Fibroblast of lung (primary cell): ENCODE data around the gene KRT3. TPM values are rescaled to one million over a fixed set of nuclear protein-coding genes. Genes with fewer than 3 reads are reported as not detected.

ENCODE experiments used
- DNase-seq, 2 donors: peaks; one replicate each; pipeline versions ENCODE4 v3.0.0 to v3.0.0-alpha.2; 2010; ENCODE audit warnings: low read depth in 2 of 2
- H2AFZ ChIP-seq: 2 replicates; pipeline ENCODE4 v1.5.1; 2012; ENCODE audit warnings: low read length, control low read depth, inconsistent platforms
- H3K27ac ChIP-seq: 2 replicates; pipeline ENCODE4 v1.5.1; 2011; ENCODE audit warnings: low read length, control low read depth; ENCODE audit not compliant: insufficient read depth
- H3K27me3 ChIP-seq: 2 replicates; pipeline ENCODE4 v1.5.1; 2011; ENCODE audit warnings: mild to moderate bottlenecking, low read length; ENCODE audit not compliant: control insufficient read depth, insufficient read depth
- H3K36me3 ChIP-seq: 2 replicates; pipeline ENCODE4 v1.5.1; 2011; ENCODE audit warnings: low read length; ENCODE audit not compliant: control insufficient read depth, insufficient read depth
- H3K4me1 ChIP-seq: 2 replicates; pipeline ENCODE4 v1.5.1; 2011; ENCODE audit warnings: low read length; ENCODE audit not compliant: control insufficient read depth, insufficient read depth; ENCODE audit errors: extremely low read depth
- H3K4me2 ChIP-seq: 2 replicates; pipeline ENCODE4 v1.5.1; 2011; ENCODE audit warnings: low read length, control low read depth; ENCODE audit not compliant: insufficient read depth; ENCODE audit errors: extremely low read depth
- H3K4me3 ChIP-seq, 4 experiments: fragments of 200-600 bp in 1 of 4; sonication (generic) in 1 of 4; replicated peaks in 1 of 4; 2 replicates each; pipeline ENCODE4 v1.5.1; 2011 to 2016; ENCODE audit warnings: low read length in 4 of 4, low read depth in 3 of 4, mild to moderate bottlenecking in 3 of 4, control low read depth in 2 of 4, inconsistent platforms in 1 of 4, mixed read lengths in 1 of 4; ENCODE audit not compliant: insufficient read depth in 1 of 4; ENCODE audit errors: control extremely low read depth in 1 of 4
- H3K79me2 ChIP-seq: 2 replicates; pipeline ENCODE4 v1.5.1; 2012; ENCODE audit warnings: mild to moderate bottlenecking, low read length, inconsistent platforms; ENCODE audit not compliant: control insufficient read depth, insufficient read depth
- H3K9ac ChIP-seq: 2 replicates; pipeline ENCODE4 v1.5.1; 2011; ENCODE audit warnings: mild to moderate bottlenecking, low read length, control low read depth; ENCODE audit not compliant: insufficient read depth
- H3K9me3 ChIP-seq: 2 replicates; pipeline ENCODE4 v1.5.1; 2012; ENCODE audit warnings: low read depth, low read length; ENCODE audit not compliant: control insufficient read depth, insufficient read depth
- H4K20me1 ChIP-seq: 2 replicates; pipeline ENCODE4 v1.5.1; 2011; ENCODE audit warnings: low read length; ENCODE audit not compliant: control insufficient read depth, insufficient read depth; ENCODE audit errors: extremely low read depth
- EZH2 ChIP-seq: IDR thresholded peaks from 2 replicates; pipeline ENCODE4 v1.5.1; 2012; ENCODE audit warnings: low read length, control low read depth, mild to moderate bottlenecking; ENCODE audit errors: missing control alignments
- polyA plus RNA-seq, 2 donors: library from polyadenylated mRNA; depleted of rRNA in 1 of 2; stranded (reverse) in 1 of 2; unstranded in 1 of 2; fragments of >200 nt; gene quantifications; 2 replicates each; pipeline ENCODE4 v1.2.1, GENCODE V29; 2011 to 2012; ENCODE audit warnings: missing spikeins in 1 of 2
- total RNA-seq: library from RNA; depleted of rRNA; stranded (reverse); fragments of >200 nt; gene quantifications from 2 replicates; pipeline ENCODE4 v1.2.1, GENCODE V29; 2014
- TF ChIP-seq, protein P1 (sequence below), 2 donors: IDR thresholded peaks in 1 of 2; conservative IDR thresholded peaks in 1 of 2; 1 replicate in 1 of 2; 2 replicates in 1 of 2; pipeline ENCODE4 v1.5.1; 2011 to 2012; ENCODE audit warnings: low read length in 2 of 2, control low read depth in 1 of 2, inconsistent platforms in 1 of 2, low read depth in 1 of 2, mild to moderate bottlenecking in 1 of 2

Gene KRT3
- total and polyA plus RNA-seq, 2 donors (not counting 1 experiment from before 2014, with no cell fraction given) = not detected

DNA sequence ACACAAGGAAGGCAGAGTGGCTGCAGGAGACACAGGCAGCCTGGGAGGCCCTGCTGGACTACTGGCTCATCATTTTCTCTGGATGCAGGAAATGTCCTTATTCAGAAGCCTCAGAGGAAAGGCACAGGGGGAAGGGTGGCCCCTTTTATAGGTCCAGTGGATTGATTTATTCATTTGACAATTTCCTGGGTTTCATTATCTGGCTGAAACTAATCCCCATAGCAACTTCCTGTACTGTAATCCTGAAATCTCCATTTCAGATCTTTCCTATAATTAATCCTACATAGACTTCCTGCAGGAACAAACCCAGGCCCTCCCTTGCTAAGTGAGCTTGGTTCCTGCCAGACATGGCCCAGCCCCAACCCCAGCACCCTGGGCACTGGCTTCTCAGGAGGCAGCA, 41.8 kb downstream of the KRT3 start:
- no peak for DNase-seq
- Histone ChIP-seq H3K4me3 (no peak overlapping the region), H4K20me1 (no peaks in the 10 kb centered on the region), H3K79me2 (no peaks in the 10 kb centered on the region), H3K27ac (no peak overlapping the region), H3K9me3 (no peaks in the 10 kb centered on the region), H3K4me2 (no peak overlapping the region), H3K36me3 (no peaks in the 10 kb centered on the region), H3K27me3 (no peaks in the 10 kb centered on the region), H3K4me1 (no peaks in the 10 kb centered on the region), H2AFZ (no peak overlapping the region), H3K9ac (no peak overlapping the region)
- TF ChIP-seq, protein P1, sequence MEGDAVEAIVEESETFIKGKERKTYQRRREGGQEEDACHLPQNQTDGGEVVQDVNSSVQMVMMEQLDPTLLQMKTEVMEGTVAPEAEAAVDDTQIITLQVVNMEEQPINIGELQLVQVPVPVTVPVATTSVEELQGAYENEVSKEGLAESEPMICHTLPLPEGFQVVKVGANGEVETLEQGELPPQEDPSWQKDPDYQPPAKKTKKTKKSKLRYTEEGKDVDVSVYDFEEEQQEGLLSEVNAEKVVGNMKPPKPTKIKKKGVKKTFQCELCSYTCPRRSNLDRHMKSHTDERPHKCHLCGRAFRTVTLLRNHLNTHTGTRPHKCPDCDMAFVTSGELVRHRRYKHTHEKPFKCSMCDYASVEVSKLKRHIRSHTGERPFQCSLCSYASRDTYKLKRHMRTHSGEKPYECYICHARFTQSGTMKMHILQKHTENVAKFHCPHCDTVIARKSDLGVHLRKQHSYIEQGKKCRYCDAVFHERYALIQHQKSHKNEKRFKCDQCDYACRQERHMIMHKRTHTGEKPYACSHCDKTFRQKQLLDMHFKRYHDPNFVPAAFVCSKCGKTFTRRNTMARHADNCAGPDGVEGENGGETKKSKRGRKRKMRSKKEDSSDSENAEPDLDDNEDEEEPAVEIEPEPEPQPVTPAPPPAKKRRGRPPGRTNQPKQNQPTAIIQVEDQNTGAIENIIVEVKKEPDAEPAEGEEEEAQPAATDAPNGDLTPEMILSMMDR (conservative IDR thresholded peaks at IDR 0.05 in 1 of 2, IDR thresholded peaks at IDR 0.05 in 1 of 2; ENCODE audit: low read depth in 1 of 2, low read length in 2 of 2) = no peak
- no peak for TF ChIP-seq EZH2

DNA sequence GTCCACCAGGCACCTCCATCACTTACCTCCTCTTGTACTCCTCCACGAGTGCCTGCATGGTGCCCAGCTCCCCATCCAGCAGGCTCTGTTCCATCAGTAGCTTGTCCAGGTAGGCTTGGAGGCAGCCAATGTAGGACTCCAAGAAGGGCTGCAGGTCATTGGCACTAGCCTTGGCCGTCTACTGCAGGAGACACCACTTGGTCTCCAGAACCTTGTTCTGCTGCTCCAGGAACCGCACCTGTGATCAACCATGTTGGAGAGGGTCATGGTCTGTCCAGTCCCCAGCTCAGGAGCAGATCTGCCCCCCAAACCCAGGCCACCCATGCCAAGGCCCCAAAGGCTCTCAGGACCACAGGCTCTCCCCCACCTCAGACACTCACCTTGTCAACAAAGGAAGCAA, 42.6 kb downstream of the KRT3 start:
- no peaks in the 10 kb centered on the region for H3K27me3 ChIP-seq
- no peak for DNase-seq

DNA sequence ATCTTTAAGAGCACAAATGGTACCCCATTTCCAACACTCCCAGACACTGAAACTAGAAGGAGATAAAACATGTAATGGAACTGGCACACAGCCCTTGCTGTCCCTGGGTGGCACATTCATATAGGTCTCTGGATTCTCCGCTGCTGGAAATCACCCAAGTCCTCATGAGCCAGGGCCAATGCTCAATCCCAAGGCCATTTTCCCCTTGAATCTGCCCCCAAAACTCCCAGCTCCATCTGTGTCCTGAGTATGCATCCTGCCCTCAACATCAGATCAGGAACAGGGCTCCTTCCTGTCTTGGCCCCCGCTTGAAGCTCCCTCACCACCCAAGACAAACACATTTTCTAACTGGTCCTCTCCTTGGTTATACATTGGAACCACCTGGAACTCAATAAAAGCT, 43.4 kb downstream of the KRT3 start:
- no peak overlapping the region for H3K27ac ChIP-seq
- no peaks in the 10 kb centered on the region for H3K36me3 ChIP-seq
- no peak for TF ChIP-seq EZH2
- TF ChIP-seq, protein P1 (conservative IDR thresholded peaks at IDR 0.05 in 1 of 2, IDR thresholded peaks at IDR 0.05 in 1 of 2; ENCODE audit: low read depth in 1 of 2, low read length in 2 of 2) = no peak
- no peaks in the 10 kb centered on the region for H3K79me2 ChIP-seq
- no peaks in the 10 kb centered on the region for H3K9me3 ChIP-seq
- H4K20me1 ChIP-seq = no peaks in the 10 kb centered on the region
- H3K27me3 ChIP-seq = no peaks in the 10 kb centered on the region
- no peak for DNase-seq
- H3K4me1 ChIP-seq = no peaks in the 10 kb centered on the region
- no peak overlapping the region for H3K4me2 ChIP-seq
- no peak overlapping the region for H2AFZ ChIP-seq
- no peak overlapping the region for H3K4me3 ChIP-seq
- no peak overlapping the region for H3K9ac ChIP-seq

More for the DNA sequence above, 42.6 kb downstream of the KRT3 start:
- Histone ChIP-seq H3K9me3 (no peaks in the 10 kb centered on the region), H3K4me2 (no peak overlapping the region), H3K9ac (no peak overlapping the region), H3K27ac (no peak overlapping the region), H3K4me1 (no peaks in the 10 kb centered on the region), H3K36me3 (no peaks in the 10 kb centered on the region), H4K20me1 (no peaks in the 10 kb centered on the region), H3K4me3 (no peak overlapping the region), H2AFZ (no peak overlapping the region), H3K79me2 (no peaks in the 10 kb centered on the region)
- TF ChIP-seq EZH2 = no peak
- TF ChIP-seq, protein P1 (conservative IDR thresholded peaks at IDR 0.05 in 1 of 2, IDR thresholded peaks at IDR 0.05 in 1 of 2; ENCODE audit: low read depth in 1 of 2, low read length in 2 of 2) = no peak
